Stimulated activated CD8-positive, alpha-beta memory T cell treated with anti-CD3 and anti-CD28 coated beads, Interleukin-12 subunit alpha, Interleukin-12 subunit beta, amount 100 ng/mL, for 24 hours (primary cell): ENCODE results near the gene CCNDBP1.
A peak's percentile ranks its signal among the peaks of the same experiment; 100 is the strongest.
"Not testable (repeated sequence)": the region's sequence is repeated elsewhere in the genome, so short reads cannot be mapped to it uniquely, and the experiment has no call there.

Experiments
- DNase-seq: peaks from one replicate; pipeline ENCODE4 v3.0.0-alpha.2; 2020; ENCODE audit errors: extremely low read depth

The CCNDBP1 gene

GRCh38 chr15:43185157-43186002, at the start of gene CCNDBP1:
CCNDBP1 (plus strand) TSS chr15:43185403; CDS start chr15:43185499, 96 bp downstream.
- DNase-seq, result peak; percentile 77

GRCh38 chr15:43143203-43143941, 41.8 kb upstream of the CCNDBP1 start:
- no peak for DNase-seq

DNA sequence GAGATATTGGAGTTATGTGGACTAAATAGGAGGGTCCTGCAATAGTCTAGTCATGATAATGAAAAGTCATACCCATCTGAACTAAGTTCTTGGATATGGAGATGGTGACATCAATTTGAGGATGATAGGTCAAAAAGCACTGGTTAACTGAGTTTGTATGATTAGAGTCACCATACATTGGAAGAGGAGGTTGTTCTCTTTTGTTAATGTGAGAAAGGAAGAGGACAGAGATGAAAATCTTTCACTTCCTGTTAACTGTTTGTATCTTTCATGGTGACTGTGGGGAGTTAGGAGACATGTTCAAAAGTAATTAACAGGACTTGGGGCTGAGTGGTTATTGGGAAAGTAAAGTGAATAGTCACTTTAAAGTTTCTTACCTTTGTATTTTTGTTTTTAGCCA, 40.7 kb upstream of the CCNDBP1 start:
- no peak for DNase-seq

DNA sequence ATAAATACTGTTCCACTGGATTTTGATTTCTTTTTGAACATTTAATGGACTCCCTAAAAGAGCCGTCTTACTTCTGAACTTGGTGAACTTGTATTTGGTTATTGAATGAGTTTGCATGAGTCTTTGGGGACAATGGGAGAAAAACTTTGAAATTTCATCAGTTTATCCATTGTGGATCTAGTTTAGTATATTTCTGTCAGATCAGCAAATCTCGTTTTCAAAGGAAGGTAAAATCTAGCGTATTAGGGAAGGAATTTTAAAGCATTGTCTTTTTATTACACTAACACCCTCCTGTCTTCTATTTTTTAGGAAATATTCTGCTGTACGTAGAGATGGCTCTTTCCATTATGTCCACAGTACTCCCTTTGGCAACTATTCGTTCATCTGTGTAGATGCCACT, 39.0 kb upstream of the CCNDBP1 start:
- no peak for DNase-seq

DNA sequence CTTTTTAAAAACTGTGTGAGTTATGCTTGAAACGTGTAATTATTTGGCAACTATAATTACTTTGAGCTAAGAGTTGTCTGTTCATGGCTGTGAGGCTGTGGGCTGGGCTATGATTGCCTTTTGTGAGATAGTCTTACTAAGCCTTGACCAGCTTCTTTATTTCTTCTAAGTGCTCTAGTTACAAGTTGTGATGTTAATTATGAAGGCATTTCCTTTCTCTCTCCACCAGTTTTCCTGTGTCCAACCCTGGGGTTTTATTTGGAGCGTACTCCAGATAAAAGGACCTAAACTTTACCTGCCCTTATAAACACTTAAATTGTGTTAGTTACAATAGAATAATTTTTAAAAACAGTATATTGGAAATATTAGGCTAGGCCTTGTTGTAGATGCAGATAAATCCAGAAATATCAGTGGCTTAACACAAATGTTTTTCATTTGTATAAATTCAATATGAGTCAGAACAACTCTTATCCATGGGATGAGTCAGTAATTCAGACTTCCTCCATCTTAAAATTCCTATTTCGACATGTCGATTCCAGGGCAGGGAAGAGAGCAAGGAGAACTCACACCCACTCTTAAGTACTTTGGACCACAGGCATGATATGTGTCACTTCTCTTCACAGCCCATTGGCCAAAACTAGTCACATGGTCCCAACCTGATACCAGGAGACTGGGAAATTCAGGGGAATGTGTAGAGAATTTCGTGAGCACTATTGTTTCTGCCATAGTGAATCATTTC, 34.8 kb upstream of the CCNDBP1 start:
- DNase-seq, result no peak

DNA sequence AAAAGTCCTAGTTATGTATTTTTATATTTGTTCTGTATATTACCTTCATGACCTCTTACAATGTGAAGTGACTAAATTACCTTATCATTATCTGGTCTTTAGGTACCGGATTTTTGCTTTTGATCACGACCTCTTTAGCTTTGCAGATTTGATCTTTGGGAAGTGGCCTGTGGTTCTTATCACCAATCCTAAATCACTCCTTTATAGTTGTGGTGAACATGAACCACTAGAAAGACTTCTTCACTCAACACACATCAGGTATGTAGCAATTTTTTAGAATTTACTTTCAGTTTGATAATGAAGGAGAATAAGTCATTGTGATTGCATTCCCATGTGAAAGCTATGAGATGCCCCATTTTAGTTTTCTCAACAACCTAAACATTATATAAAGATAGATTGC, 33.5 kb upstream of the CCNDBP1 start:
- DNase-seq, result no peak

DNA sequence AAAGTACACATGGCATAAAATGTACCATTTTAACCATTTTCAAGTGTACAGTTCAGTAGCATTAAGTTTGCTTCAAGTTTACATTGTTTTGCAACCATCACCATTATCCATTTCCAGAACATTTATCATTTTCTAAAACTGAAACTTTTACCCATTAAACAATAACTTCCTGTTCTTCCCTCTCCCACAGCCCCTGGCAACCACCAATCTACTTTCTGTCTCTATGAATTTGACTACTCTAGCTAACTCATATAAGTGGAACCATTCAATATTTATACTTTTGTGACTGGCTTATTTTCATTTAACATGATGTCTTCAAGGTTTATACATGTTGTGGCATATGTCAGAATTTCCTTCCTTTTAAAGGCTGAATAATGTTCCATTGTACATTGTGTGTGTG, 31.9 kb upstream of the CCNDBP1 start:
- DNase-seq, result no peak

DNA sequence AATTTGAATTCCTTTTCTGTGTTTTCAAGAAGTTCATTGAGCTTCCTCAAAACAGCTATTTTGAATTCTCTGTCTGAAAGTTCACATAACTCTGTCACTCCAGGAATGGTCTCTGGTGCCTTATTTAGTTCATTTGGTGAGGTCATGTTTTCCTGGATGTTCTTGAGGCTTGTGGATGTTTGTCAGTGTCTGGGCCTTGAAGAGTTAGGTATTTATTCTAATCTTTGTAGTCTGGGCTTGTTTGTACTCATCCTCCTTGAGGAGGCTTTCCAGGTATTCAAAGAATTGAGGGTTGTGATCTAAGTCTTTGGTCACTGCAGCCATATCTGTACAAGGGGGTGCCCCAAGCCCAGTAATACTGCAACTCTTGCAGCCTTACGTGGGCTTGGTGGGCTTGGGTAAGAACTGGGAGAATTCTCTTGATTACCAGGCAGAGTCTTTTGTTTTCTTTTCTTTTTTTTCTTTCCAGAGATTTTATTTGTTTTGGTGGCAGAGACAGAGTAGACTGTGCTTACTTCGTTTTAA, 19.3 kb upstream of the CCNDBP1 start:
- no peak for DNase-seq

GRCh38 chr15:43167261-43167660, 17.9 kb upstream of the CCNDBP1 start:
- not testable (repeated sequence) for DNase-seq

DNA sequence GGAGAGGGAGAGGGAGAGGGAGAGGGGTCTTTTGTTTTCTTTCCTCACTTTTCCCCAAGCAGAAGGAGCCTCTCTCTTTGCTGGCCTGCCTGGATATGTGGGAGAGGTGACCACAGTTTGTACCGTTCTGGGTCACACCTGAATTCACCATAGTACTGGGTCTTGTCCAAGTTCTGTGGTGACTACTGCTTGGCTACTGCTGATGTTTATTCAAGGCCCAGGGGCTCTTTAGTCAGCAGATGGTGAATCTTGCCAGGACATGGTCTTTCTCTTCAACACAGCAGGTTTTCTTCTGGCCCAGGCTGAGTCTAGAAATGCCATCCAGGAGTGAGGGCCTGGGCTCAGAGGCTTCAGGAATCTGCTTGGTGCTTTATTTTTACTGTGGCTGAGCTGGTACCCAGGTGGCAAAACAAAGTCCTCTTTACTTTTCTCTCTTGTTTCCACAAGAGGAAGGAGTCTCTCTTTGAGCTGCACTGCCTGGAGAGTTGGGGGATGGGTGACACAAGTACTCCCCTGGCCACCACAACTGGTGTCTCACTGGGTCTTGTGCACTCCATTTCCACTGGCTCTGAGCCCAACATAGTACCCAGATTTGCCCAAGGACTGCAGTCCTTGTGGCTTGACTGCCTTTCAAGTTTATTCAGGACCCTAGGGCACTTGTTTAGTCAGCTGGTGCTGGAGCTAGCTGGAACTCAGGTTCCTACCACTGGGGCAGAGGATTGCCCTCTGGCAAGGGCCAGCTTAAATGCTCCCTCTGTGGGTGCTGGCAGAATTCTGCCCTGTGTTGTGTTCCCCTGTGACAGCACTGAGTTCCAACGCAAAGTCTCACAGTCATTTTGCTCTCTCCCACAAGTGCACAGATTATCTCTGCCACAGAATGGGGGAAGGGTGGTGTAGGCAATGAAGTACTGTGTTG, 16.8 kb upstream of the CCNDBP1 start:
- no peak for DNase-seq

GRCh38 chr15:43169888-43170287, 15.3 kb upstream of the CCNDBP1 start:
- DNase-seq, result no peak

DNA sequence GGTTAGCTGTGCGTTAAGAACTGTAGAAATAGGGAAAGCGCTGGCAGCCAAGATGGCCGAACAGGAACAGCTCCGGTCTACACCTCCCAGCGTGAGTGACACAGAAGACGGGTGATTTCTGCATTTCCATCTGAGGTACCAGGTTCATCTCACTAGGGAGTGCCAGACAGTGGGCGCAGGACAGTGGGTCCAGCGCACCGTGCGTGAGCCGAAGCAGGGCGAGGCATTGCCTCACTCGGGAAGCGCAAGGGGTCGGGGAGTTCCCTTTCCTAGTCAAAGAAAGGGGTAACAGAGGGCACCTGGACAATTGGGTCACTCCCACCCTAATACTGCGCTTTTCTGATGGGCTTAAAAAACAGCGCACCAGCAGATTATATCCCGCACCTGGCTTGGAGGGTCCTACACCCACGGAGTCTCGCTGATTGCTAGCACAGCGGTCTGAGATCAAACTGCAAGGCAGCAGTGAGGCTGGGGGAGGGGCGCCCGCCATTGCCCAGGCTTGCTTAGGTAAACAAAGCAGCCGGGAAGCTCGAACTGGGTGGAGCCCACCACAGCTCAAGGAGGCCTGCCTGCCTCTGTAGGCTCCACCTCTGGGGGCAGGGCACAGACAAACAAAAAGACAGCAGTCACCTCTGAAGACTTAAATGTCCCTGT, 9.4 kb upstream of the CCNDBP1 start:
- DNase-seq, result not testable (repeated sequence)

GRCh38 chr15:43177147-43177546, 8.1 kb upstream of the CCNDBP1 start:
- DNase-seq, result not testable (repeated sequence)

DNA sequence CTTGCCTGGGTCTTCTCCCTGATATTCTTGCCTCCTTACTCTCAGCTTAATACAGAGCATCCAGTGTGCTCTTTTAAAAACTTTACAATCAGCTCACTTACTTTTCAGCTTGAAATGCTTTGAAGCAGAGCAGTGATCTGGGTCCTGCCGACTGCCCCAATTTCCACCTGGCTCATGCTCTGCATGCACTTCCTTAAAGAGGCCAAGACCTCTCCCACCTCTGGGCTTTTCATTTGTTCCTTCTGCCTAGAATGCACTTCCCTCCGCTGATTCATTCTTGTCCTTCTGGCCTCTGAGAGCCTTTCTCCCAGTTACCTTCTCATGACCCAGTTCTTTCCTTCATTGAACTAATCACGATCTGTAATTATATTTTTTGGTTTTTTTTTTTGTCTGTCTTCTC, 1.9 kb upstream of the CCNDBP1 start:
- DNase-seq, result no peak

DNA sequence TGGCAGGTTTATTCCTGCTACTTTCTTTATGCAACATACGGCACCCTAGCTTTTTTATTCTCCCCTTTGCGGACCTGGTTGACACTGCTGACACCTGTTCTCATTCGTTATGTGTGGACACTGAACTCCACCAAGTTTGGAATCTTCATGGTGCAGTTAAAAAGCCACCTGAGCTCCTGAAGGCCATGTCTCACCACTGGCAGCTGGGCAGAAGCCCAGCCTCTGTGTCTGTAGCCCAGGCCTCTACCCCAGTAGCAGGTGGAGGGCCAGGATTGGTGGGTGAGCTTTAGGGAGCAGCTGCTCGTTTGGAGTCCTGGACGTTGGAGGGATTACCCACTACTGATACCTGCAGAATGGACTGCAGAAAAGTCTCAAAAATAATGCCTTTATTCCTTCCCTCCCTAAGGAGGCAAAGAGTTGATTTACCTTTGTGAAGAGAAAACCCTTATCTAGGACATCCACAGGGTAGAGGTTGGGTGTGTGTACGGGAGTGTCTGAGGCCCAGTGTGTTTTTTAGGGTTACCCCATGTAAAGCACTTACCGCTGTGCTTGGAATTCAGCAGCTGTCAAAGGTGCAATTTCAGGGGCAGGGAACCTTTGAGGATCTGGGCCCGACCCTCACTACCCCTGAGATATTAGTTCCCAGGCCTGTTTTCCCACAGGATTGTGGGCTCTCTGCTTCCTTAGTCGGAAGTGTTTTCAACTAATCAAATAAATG, 637 bp upstream of the CCNDBP1 start:
- DNase-seq, result no peak

DNA sequence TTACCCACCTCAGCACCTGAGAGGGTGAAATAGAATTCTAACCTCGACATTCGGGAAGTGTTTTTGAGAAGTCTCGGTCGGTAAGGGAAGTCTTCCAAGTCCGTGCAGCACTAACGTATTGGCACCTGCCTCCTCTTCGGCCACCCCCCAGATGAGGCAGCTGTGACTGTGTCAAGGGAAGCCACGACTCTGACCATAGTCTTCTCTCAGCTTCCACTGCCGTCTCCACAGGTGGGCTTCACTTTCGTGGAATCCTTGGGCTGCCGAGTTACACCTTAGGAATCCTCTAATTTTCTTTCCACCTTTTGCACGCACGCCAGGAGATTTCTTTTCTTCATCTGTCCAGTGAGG, 775 bp downstream of the CCNDBP1 start:
- DNase-seq, result no peak

DNA sequence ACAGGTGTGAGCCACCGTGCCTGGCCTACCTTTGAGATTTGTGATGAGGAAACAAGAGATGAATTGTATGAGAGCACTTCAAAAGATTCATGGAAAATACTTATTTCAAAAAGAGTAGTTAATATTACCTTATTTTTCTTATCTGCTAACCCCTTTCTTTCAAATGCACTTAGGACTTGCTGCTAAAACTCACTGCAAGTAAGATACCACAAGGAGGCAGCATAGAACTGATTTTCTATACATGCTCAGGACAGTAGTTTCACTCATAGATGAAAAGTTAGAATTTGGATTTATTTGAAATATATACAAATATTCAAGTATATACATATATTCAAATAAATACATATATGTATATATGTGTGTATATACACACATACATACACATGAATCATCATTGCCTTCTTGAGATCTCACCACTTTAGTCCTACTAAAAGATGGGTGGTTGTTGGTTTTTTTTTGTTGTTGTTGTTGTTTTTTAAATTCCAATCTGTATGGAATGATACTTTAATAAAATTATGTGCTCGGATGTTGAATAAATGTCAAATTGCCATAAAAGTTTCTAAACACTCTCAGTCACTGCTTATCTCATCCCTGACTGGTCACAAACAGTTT, 2.4 kb downstream of the CCNDBP1 start:
- DNase-seq, result no peak

GRCh38 chr15:43189296-43189695, 4.1 kb downstream of the CCNDBP1 start:
- DNase-seq, result no peak

GRCh38 chr15:43190178-43190577, 5.0 kb downstream of the CCNDBP1 start:
- no peak for DNase-seq

DNA sequence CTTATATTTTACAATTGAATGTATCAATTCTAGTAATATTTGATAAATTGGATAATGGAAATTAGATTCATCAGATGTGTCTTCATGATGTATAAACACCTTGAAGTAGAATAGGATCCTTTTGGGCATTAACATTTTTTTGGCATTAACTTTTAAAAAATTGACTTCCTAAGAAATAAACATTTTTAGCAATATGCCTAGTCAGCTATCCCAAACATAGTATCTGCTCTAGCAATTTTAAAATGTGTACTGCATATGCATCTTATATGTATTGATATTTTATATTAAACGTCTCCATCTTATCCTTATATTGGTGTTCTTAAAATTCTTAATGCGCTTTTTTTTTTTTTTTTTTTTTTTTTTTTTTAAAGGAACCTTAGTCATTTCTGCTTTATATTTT, 8.5 kb downstream of the CCNDBP1 start:
- DNase-seq, result no peak
